ENCODE results near the gene WDR38. TPM values are rescaled to one million over a fixed set of nuclear protein-coding genes. Genes with fewer than 3 reads are reported as not detected.
A peak's percentile ranks its signal among the peaks of the same experiment; 100 is the strongest.

The WDR38 gene
- total and polyA plus RNA-seq, 8 donors: not detected

GRCh38 chr9:124846969-124847368 lies 6.3 kb upstream of the WDR38 start:
- DNase-seq: no peak
- no peak for TF ChIP-seq CTCF (IDR thresholded peaks at IDR 0.05)
- TF ChIP-seq EP300 (IDR thresholded peaks at IDR 0.05): no peak
- no peak for TF ChIP-seq POLR2AphosphoS5 (IDR thresholded peaks at IDR 0.05)
- TF ChIP-seq POLR2A (IDR thresholded peaks at IDR 0.05): no peak
- Histone ChIP-seq H3K9me3 (no peaks in the 10 kb centered on the region), H3K4me1 (peaks cover 0 to 2% (median under 1%) of the 10 kb centered on the region in 4 donors), H3K4me3 (no peak overlapping the region), H3K36me3 (no peaks in the 10 kb centered on the region), H3K27me3 (peaks cover 0 to 3% (median 0%) of the 10 kb centered on the region in 3 donors), H3K27ac (no peak overlapping the region)
- WGBS, 5 donors: 82 to 93% (median 90%) methylated on average over 6 of the region's 6 CpGs
- intact Hi-C loops (cut with DNase I; ENCODE audit: low total_unique reads): no loop called here

- Histone ChIP-seq H3K27me3 (peaks cover 0 to 3% (median 0%) of the 10 kb centered on the region in 3 donors), H3K36me3 (no peaks in the 10 kb centered on the region), H3K9me3 (no peaks in the 10 kb centered on the region), H3K27ac (no peak overlapping the region), H3K4me3 (no peak overlapping the region), H3K4me1 (peaks cover 10 to 19% (median 16%) of the 10 kb centered on the region in 4 donors)
- intact Hi-C loops (cut with DNase I; ENCODE audit: low total_unique reads): loop anchor here (5.0 kb wide), 1 partner anchor 78 kb away; the partner anchor contains the start of gene NR6A1
- WGBS, 5 donors: 39 to 51% (median 49%) methylated on average over 8 to 10 of the region's 10 CpGs
- DNase-seq: peak in 1 of 2 donors; percentile 87
- TF ChIP-seq POLR2A (IDR thresholded peaks at IDR 0.05) (no peak), POLR2AphosphoS5 (IDR thresholded peaks at IDR 0.05) (peak in 1 of 3 donors; percentile 5)
Measured at GRCh38 chr9:124849801-124850200, 3.5 kb upstream of the WDR38 start.

- Histone ChIP-seq H3K27me3 (peaks cover 0 to 3% (median 0%) of the 10 kb centered on the region in 3 donors), H3K4me1 (peaks cover 10 to 19% (median 16%) of the 10 kb centered on the region in 4 donors), H3K9me3 (no peaks in the 10 kb centered on the region), H3K27ac (peak overlapping the region in 3 of 5 donors; percentile 11 to 42 (median 27)), H3K4me3 (peak overlapping the region in 3 of 4 donors; percentile 43 to 58 (median 47)), H3K36me3 (peaks cover 5 to 14% (median 12%) of the 10 kb centered on the region in 4 donors)
- intact Hi-C loops (cut with DNase I; ENCODE audit: low total_unique reads): loop anchor here (5.0 kb wide), 1 partner anchor 80 kb away; the partner anchor contains the start of gene NR6A1
- WGBS, 5 donors: 22 to 69% (median 62%) methylated on average over 6 to 13 of the region's 13 CpGs
- peak in 1 of 2 donors; percentile 46 for DNase-seq
- TF ChIP-seq POLR2A (IDR thresholded peaks at IDR 0.05) (no peak), POLR2AphosphoS5 (IDR thresholded peaks at IDR 0.05) (no peak), EP300 (IDR thresholded peaks at IDR 0.05) (no peak), CTCF (IDR thresholded peaks at IDR 0.05) (no peak)
Measured at GRCh38 chr9:124852121-124852828, 985 bp upstream of the WDR38 start.

GRCh38 chr9:124853605-124854143 lies 414 bp downstream of the WDR38 start:
- 55 to 69% (median 61%) methylated on average over 4 to 11 of the region's 11 CpGs for WGBS, 5 donors
- intact Hi-C loops (cut with DNase I; ENCODE audit: low total_unique reads): loop anchor here (5.0 kb wide), 1 partner anchor 81 kb away; the partner anchor contains the start of gene NR6A1
- Histone ChIP-seq H3K9me3 (no peaks in the 10 kb centered on the region), H3K4me3 (peak overlapping the region; percentile 43 to 58 (median 46)), H3K36me3 (peaks cover 19 to 28% (median 26%) of the 10 kb centered on the region in 4 donors), H3K4me1 (peaks cover 10 to 24% (median 20%) of the 10 kb centered on the region in 4 donors), H3K27ac (peak overlapping the region in 3 of 5 donors; percentile 27 to 73 (median 42)), H3K27me3 (no peaks in the 10 kb centered on the region)
- DNase-seq: no peak
- no peak for TF ChIP-seq POLR2AphosphoS5 (IDR thresholded peaks at IDR 0.05)
- TF ChIP-seq CTCF (IDR thresholded peaks at IDR 0.05): no peak
- TF ChIP-seq EP300 (IDR thresholded peaks at IDR 0.05): no peak
- TF ChIP-seq POLR2A (IDR thresholded peaks at IDR 0.05): no peak
